GM12878 (cell line): Measurements from ENCODE around the gene NEB. TPM values are rescaled to one million over a fixed set of nuclear protein-coding genes. Genes with fewer than 3 reads are reported as not detected.

Experiments
- ATAC-seq: fragments of 200-7000 bp; cut with Tn5 transposase; 3 replicates; pipeline ENCODE4 v1.9.1; 2020; ENCODE audit warnings: mild to moderate bottlenecking, moderate library complexity
- BruUV-seq: library from RNA; stranded (reverse); fragments of 400-500 nt; replicated peaks from 2 replicates; lab custom pipeline; 2021; lab: Mats Ljungman, UMichigan
- CTCF ChIA-PET: fragments of 300-600 bp; sonication (Branson Sonifier 250); formaldehyde crosslinking; extraction: SDS; loops from one replicate; lab custom pipeline; 2021; ENCODE audit warnings: inconsistent platforms; lab: Yijun Ruan, JAX
- POLR2A ChIA-PET: fragments of 350-600 bp; formaldehyde crosslinking; extraction: SDS; loops from one replicate; lab custom pipeline; 2021; ENCODE audit warnings: inconsistent platforms; lab: Charles Lee
- RAD21 ChIA-PET: fragments of 300-600 bp; sonication (Branson Sonifier 250); formaldehyde crosslinking; loops from one replicate; lab custom pipeline; 2023; ENCODE audit warnings: antibody characterized with exemption; ENCODE audit not compliant: unreplicated experiment; lab: Charles Lee
- SMC1A ChIA-PET: fragments of 300-600 bp; sonication (Branson Sonifier 250); formaldehyde crosslinking; loops from one replicate; lab custom pipeline; 2023; ENCODE audit not compliant: unreplicated experiment, uncharacterized antibody; lab: Charles Lee
- DNase-seq: peaks from one replicate; pipeline ENCODE4 v3.0.0-alpha.2; 2011; ENCODE audit warnings: low read depth, low spot score
- FAIRE-seq: peaks from 3 replicates; lab custom pipeline; 2011; peaks lifted over from hg19 to GRCh38; lab: Jason Lieb, UNC
- H2AFZ ChIP-seq: 2 replicates; pipeline ENCODE4 v1.6.0; 2011; ENCODE audit warnings: low read depth, low read length, control low read depth; ENCODE audit not compliant: control insufficient read depth
- H3K27ac ChIP-seq: 2 replicates; pipeline ENCODE4 v1.5.1; 2011; ENCODE audit warnings: control low read depth; ENCODE audit not compliant: control insufficient read depth, insufficient read depth
- H3K27me3 ChIP-seq, 2 experiments: replicated peaks in 1 of 2; 2 replicates each; pipeline versions ENCODE4 v1.6.0 to v1.6.1; 2011; ENCODE audit warnings: low read length in 1 of 2; ENCODE audit not compliant: control insufficient read depth in 2 of 2, insufficient read depth in 2 of 2
- H3K36me3 ChIP-seq, 2 experiments: 2 replicates each; pipeline ENCODE4 v1.5.1; 2011; ENCODE audit warnings: low read length in 1 of 2; ENCODE audit not compliant: control insufficient read depth in 2 of 2, insufficient read depth in 2 of 2
- H3K4me1 ChIP-seq: 2 replicates; pipeline ENCODE4 v1.6.1; 2011; ENCODE audit warnings: mild to moderate bottlenecking, low read length, moderate library complexity, mixed read lengths; ENCODE audit not compliant: control insufficient read depth, insufficient read depth
- H3K4me2 ChIP-seq: 2 replicates; pipeline ENCODE4 v1.6.0; 2011; ENCODE audit warnings: control low read depth; ENCODE audit not compliant: control insufficient read depth, insufficient read depth
- H3K4me3 ChIP-seq: fragments of 200-600 bp; sonication (generic); 2 replicates; pipeline ENCODE4 v1.5.1; 2016
- H3K79me2 ChIP-seq: 2 replicates; pipeline ENCODE4 v1.6.0; 2011; ENCODE audit warnings: low read length; ENCODE audit not compliant: control insufficient read depth, insufficient read depth
- H3K9ac ChIP-seq: 2 replicates; pipeline ENCODE4 v1.8.0; 2011; ENCODE audit warnings: low read length, control low read depth, mixed read lengths; ENCODE audit not compliant: control insufficient read depth, insufficient read depth
- H3K9me3 ChIP-seq: replicated peaks from 3 replicates; pipeline ENCODE4 v1.5.1; 2011; ENCODE audit warnings: mild to moderate bottlenecking, low read length; ENCODE audit not compliant: control insufficient read depth, insufficient read depth
- H4K20me1 ChIP-seq: 2 replicates; pipeline ENCODE4 v1.6.0; 2011; ENCODE audit not compliant: control insufficient read depth, insufficient read depth
- BCLAF1 ChIP-seq: fragments of 450-650 bp; IDR thresholded peaks from 2 replicates; pipeline ENCODE4 v1.6.1; 2017; ENCODE audit warnings: antibody characterized with exemption, mild to moderate bottlenecking, moderate library complexity
- BMI1 ChIP-seq: fragments of 450-650 bp; IDR thresholded peaks from 2 replicates; pipeline ENCODE4 v1.6.1; 2016; ENCODE audit warnings: mild to moderate bottlenecking, moderate library complexity, borderline replicate concordance
- HSF1 ChIP-seq: fragments of 150-350 bp; IDR thresholded peaks from 2 replicates; pipeline ENCODE4 v1.6.1; 2014; ENCODE audit warnings: mild to moderate bottlenecking, low read depth, low read length
- IRF4 ChIP-seq: IDR thresholded peaks from 2 replicates; pipeline ENCODE4 v1.6.1; 2011; ENCODE audit warnings: low read depth, low read length
- KAT2A ChIP-seq: conservative IDR thresholded peaks from 2 replicates; pipeline ENCODE4 v1.6.1; 2011; ENCODE audit warnings: low read depth, low read length; ENCODE audit not compliant: control insufficient read depth
- MXI1 ChIP-seq: fragments of 150-350 bp; IDR thresholded peaks from 2 replicates; pipeline ENCODE4 v1.6.1; 2011; ENCODE audit warnings: low read depth, mild to moderate bottlenecking, inconsistent platforms, low read length, improper control_type of control experiment
- MYB ChIP-seq: fragments of 150-350 bp; IDR thresholded peaks from 2 replicates; pipeline ENCODE4 v1.6.1; 2014; ENCODE audit warnings: mild to moderate bottlenecking, low read depth, low read length, borderline replicate concordance
- POLR2A ChIP-seq: IDR thresholded peaks from 2 replicates; pipeline ENCODE4 v1.6.1; 2011; ENCODE audit warnings: low read depth, mild to moderate bottlenecking, low read length
- RB1 ChIP-seq: fragments of 450-650 bp; formaldehyde crosslinking; IDR thresholded peaks from 2 replicates; pipeline ENCODE4 v1.6.1; 2017; ENCODE audit warnings: mild to moderate bottlenecking, borderline replicate concordance
- SIX5 ChIP-seq: IDR thresholded peaks from 2 replicates; pipeline ENCODE4 v1.6.1; 2011; ENCODE audit warnings: mild to moderate bottlenecking, low read depth, low read length, moderate library complexity; ENCODE audit not compliant: severe bottlenecking
- SUPT20H ChIP-seq: IDR thresholded peaks from 2 replicates; pipeline ENCODE4 v1.6.1; 2011; ENCODE audit warnings: low read depth, mild to moderate bottlenecking, low read length, moderate library complexity, borderline replicate concordance; ENCODE audit not compliant: control insufficient read depth
- SUZ12 ChIP-seq: fragments of 200-600 bp; sonication (generic); IDR thresholded peaks from one replicate; pipeline ENCODE4 v1.6.1; 2018; ENCODE audit warnings: antibody characterized with exemption, mild to moderate bottlenecking; ENCODE audit not compliant: unreplicated experiment
- WGBS: methylation state at CpG from one replicate; pipeline ENCODE4 v1.1.6; 2016; ENCODE audit warnings: low lambda C conversion rate; ENCODE audit not compliant: insufficient replicate concordance, insufficient coverage; ENCODE audit errors: missing lambda C conversion rate; 5-methylcytosine and 5-hydroxymethylcytosine counted together
- in situ Hi-C: fragments of 300-500 bp; cut with MboI; formaldehyde crosslinking; loops from 9 replicates; pipeline ENCODE4 v1.14.3; 2018; ENCODE audit warnings: mixed read lengths
- intact Hi-C: fragments of 100-400 bp; cut with micrococcal nuclease; formaldehyde crosslinking; loops from one replicate; pipeline ENCODE4 v1.14.2; 2022; ENCODE audit not compliant: unreplicated experiment
- polyA plus RNA-seq, 11 experiments: library from polyadenylated mRNA; depleted of rRNA in 4 of 11; unstranded in 6 of 11; stranded (reverse) in 5 of 11; fragments of >200 nt; fragmentation: Nextera tagmentation in 4 of 11; fragmentation: Illumina TruSeq in 1 of 11; extraction: Ambion mirVana in 4 of 11; extraction: Trizol in 1 of 11; gene quantifications; 1 replicate in 1 of 11; 2 replicates in 10 of 11; pipeline versions ENCODE4 v1.2.1 to v1.2.3, GENCODE V29; 2011 to 2016; ENCODE audit warnings: inconsistent platforms in 2 of 11, missing spikeins in 2 of 11, low read depth in 1 of 11
- total RNA-seq, 4 experiments: library from RNA; depleted of rRNA in 3 of 4; stranded (reverse); fragments of >200 nt in 3 of 4; fragmentation: Illumina TruSeq in 1 of 4; extraction: Trizol in 1 of 4; gene quantifications; 2 replicates each; pipeline versions ENCODE4 v1.2.1 to v1.2.3, GENCODE V29; 2013 to 2021
- TF ChIP-seq, protein P1 (sequence below): IDR thresholded peaks from 2 replicates; pipeline ENCODE4 v1.6.1; 2012; ENCODE audit warnings: low read depth, low read length, improper control_type of control experiment
- TF ChIP-seq, protein P2 (sequence below): IDR thresholded peaks from 2 replicates; pipeline ENCODE4 v1.6.1; 2011; ENCODE audit warnings: borderline replicate concordance, low read depth, mild to moderate bottlenecking, moderate library complexity, mixed read lengths, low read length; ENCODE audit not compliant: insufficient read depth; ENCODE audit errors: extremely low read length
- TF ChIP-seq, protein P3 (sequence below): IDR thresholded peaks from 2 replicates; pipeline ENCODE4 v1.6.1; 2012; ENCODE audit warnings: low read depth, low read length, improper control_type of control experiment

Gene NEB
- total and polyA plus RNA-seq, 10 of the 15 experiments (the other 5 are each of a cell fraction or from before 2014, with no cell fraction given) = 0.04 to 0.77 (median 0.12) TPM

DNA sequence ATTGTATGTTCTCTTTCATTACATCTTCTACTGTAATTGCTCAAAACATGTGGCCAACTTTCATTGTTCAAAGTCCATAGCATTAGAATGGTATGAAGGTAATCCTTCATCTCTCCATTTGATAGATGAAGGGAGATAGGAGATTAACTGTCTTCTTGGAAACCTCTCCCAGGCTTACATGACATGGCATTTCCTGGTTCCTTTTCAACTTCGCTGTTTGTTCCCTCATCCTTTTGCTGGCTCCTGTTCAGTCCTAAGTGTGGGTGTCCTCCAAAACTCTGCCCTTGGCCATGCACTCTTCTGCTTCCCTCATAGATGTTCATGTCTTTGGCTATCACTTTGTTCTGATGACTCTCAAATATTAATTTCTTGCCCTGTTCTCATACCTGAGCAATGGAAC is 13.8 kb downstream of the NEB start:
- RAD21 ChIA-PET = no interaction called here
- TF ChIP-seq SIX5 (no peak), RB1 (no peak), MYB (no peak), HSF1 (no peak), POLR2A (no peak), BMI1 (no peak), IRF4 (no peak), SUZ12 (no peak), SUPT20H (no peak), BCLAF1 (no peak), MXI1 (no peak), KAT2A (no peak)
- TF ChIP-seq, protein P1, sequence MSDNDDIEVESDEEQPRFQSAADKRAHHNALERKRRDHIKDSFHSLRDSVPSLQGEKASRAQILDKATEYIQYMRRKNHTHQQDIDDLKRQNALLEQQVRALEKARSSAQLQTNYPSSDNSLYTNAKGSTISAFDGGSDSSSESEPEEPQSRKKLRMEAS = no peak
- TF ChIP-seq, protein P2, sequence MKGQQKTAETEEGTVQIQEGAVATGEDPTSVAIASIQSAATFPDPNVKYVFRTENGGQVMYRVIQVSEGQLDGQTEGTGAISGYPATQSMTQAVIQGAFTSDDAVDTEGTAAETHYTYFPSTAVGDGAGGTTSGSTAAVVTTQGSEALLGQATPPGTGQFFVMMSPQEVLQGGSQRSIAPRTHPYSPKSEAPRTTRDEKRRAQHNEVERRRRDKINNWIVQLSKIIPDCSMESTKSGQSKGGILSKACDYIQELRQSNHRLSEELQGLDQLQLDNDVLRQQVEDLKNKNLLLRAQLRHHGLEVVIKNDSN = no peak
- TF ChIP-seq, protein P3, sequence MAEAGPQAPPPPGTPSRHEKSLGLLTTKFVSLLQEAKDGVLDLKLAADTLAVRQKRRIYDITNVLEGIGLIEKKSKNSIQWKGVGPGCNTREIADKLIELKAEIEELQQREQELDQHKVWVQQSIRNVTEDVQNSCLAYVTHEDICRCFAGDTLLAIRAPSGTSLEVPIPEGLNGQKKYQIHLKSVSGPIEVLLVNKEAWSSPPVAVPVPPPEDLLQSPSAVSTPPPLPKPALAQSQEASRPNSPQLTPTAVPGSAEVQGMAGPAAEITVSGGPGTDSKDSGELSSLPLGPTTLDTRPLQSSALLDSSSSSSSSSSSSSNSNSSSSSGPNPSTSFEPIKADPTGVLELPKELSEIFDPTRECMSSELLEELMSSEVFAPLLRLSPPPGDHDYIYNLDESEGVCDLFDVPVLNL = no peak
- FAIRE-seq = no peak
- no TSS peak for BruUV-seq
- POLR2A ChIA-PET = no interaction called here
- SMC1A ChIA-PET = no interaction called here
- Histone ChIP-seq H3K27ac (no peak overlapping the region), H3K9me3 (no peaks in the 10 kb centered on the region; the same call in 2 of the 3 replicates), H3K4me3 (no peak overlapping the region), H2AFZ (no peak overlapping the region), H3K4me1 (no peaks in the 10 kb centered on the region), H3K36me3 (no peaks in the 10 kb centered on the region), H3K27me3 (no peaks in the 10 kb centered on the region), H3K9ac (no peak overlapping the region), H4K20me1 (no peaks in the 10 kb centered on the region), H3K4me2 (no peak overlapping the region), H3K79me2 (no peaks in the 10 kb centered on the region)
- whole genome bisulfite sequencing = 18% methylated on average over 1 of the region's 1 CpG
- intact Hi-C loops (no loop called here), in situ Hi-C loops (no loop called here)
- no peak for DNase-seq
- no peak for ATAC-seq
- CTCF ChIA-PET = no interaction called here
